ENCODE results near the gene TMEM88. TPM values are rescaled to one million over a fixed set of nuclear protein-coding genes. Genes with fewer than 3 reads are reported as not detected.

The TMEM88 gene
- total RNA-seq, 1 experiment from 2014 or later, result 1.5 TPM

GRCh38 chr17:7897090-7897489, 42.2 kb downstream of the TMEM88 start:
- Histone ChIP-seq H3K4me1 (ENCODE audit: insufficient read depth, low read length) (no peaks in the 10 kb centered on the region), H3K27me3 (ENCODE audit: low read length) (no peaks in the 10 kb centered on the region), H2AFZ (ENCODE audit: low read length) (no peak overlapping the region), H3K4me3 (ENCODE audit: low read length) (no peak overlapping the region), H3K27ac (ENCODE audit: low read length) (no peak overlapping the region), H3K36me3 (ENCODE audit: low read depth, low read length) (peaks cover 30% of the 10 kb centered on the region), H3K4me2 (ENCODE audit: low read length) (no peak overlapping the region), H3F3A (ENCODE audit: low read length, unreplicated experiment) (no peaks in the 10 kb centered on the region), H3K9me2 (replicated peaks; ENCODE audit: low read length) (no peaks in the 10 kb centered on the region), H3K79me2 (ENCODE audit: low read length) (no peaks in the 10 kb centered on the region), H3K9me3 (ENCODE audit: low read length) (no peaks in the 10 kb centered on the region), H4K20me1 (ENCODE audit: low read length) (no peaks in the 10 kb centered on the region), H3K9ac (ENCODE audit: low read length) (no peak overlapping the region)
- ATAC-seq (no peak), DNase-seq (peak; percentile 37)
- no TSS peak for BruUV-seq (replicated peaks)
- POLR2A ChIA-PET (ENCODE audit: unreplicated experiment), result no interaction called here
- TF ChIP-seq EZH2phosphoT487 (IDR thresholded peaks at IDR 0.05; ENCODE audit: borderline replicate concordance, low read length) (no peak), EZH2 (IDR thresholded peaks at IDR 0.05; ENCODE audit: low read length, unreplicated experiment) (no peak), CTCF (conservative IDR thresholded peaks at IDR 0.05; ENCODE audit: low read depth, low read length) (no peak)
- CTCF ChIA-PET, result no interaction called here
- intact Hi-C loops (cut with micrococcal nuclease), result loop anchor here (1.0 kb wide), 1 partner anchor 35 kb away; no protein-coding TSS in a partner anchor

GRCh38 chr17:7897773-7898172, 42.9 kb downstream of the TMEM88 start:
- Histone ChIP-seq H3K36me3 (ENCODE audit: low read depth, low read length) (peaks cover 30% of the 10 kb centered on the region), H3K4me2 (ENCODE audit: low read length) (no peak overlapping the region), H3K27ac (ENCODE audit: low read length) (no peak overlapping the region), H3K79me2 (ENCODE audit: low read length) (no peaks in the 10 kb centered on the region), H3K27me3 (ENCODE audit: low read length) (no peaks in the 10 kb centered on the region), H3K4me3 (ENCODE audit: low read length) (no peak overlapping the region), H4K20me1 (ENCODE audit: low read length) (no peaks in the 10 kb centered on the region), H3F3A (ENCODE audit: low read length, unreplicated experiment) (no peaks in the 10 kb centered on the region), H3K9ac (ENCODE audit: low read length) (no peak overlapping the region), H3K9me2 (replicated peaks; ENCODE audit: low read length) (no peaks in the 10 kb centered on the region), H2AFZ (ENCODE audit: low read length) (no peak overlapping the region), H3K9me3 (ENCODE audit: low read length) (no peaks in the 10 kb centered on the region), H3K4me1 (ENCODE audit: insufficient read depth, low read length) (no peaks in the 10 kb centered on the region)
- POLR2A ChIA-PET (ENCODE audit: unreplicated experiment), result no interaction called here
- BruUV-seq (replicated peaks), result no TSS peak
- 0 out of 2 replicates have a peak, but pooled peaks have one; percentile 24 for ATAC-seq
- CTCF ChIA-PET, result no interaction called here
- intact Hi-C loops (cut with micrococcal nuclease), result loop anchor here (1.0 kb wide), 1 partner anchor 35 kb away; no protein-coding TSS in a partner anchor
- TF ChIP-seq EZH2 (IDR thresholded peaks at IDR 0.05; ENCODE audit: low read length, unreplicated experiment) (no peak), CTCF (conservative IDR thresholded peaks at IDR 0.05; ENCODE audit: low read depth, low read length) (peak; percentile 53)
- peak; percentile 21 for DNase-seq

GRCh38 chr17:7903154-7904103, 48.6 kb downstream of the TMEM88 start:
- TF ChIP-seq EZH2 (IDR thresholded peaks at IDR 0.05; ENCODE audit: low read length, unreplicated experiment), result no peak
- TF ChIP-seq CTCF (conservative IDR thresholded peaks at IDR 0.05; ENCODE audit: low read depth, low read length), result no peak
- no peak for TF ChIP-seq EZH2phosphoT487 (IDR thresholded peaks at IDR 0.05; ENCODE audit: borderline replicate concordance, low read length)
- CTCF ChIA-PET, result no interaction called here

More at GRCh38 chr17:7903154-7904103, 48.6 kb downstream of the TMEM88 start:
- intact Hi-C loops (cut with micrococcal nuclease), result no loop called here
- peaks cover 36% of the 10 kb centered on the region for H3K36me3 ChIP-seq (ENCODE audit: low read depth, low read length)
- no peaks in the 10 kb centered on the region for H3K27me3 ChIP-seq (ENCODE audit: low read length)
- no peaks in the 10 kb centered on the region for H3K4me1 ChIP-seq (ENCODE audit: insufficient read depth, low read length)
- no peak overlapping the region for H2AFZ ChIP-seq (ENCODE audit: low read length)
- no peaks in the 10 kb centered on the region for H3F3A ChIP-seq (ENCODE audit: low read length, unreplicated experiment)
- no peaks in the 10 kb centered on the region for H4K20me1 ChIP-seq (ENCODE audit: low read length)
- BruUV-seq (replicated peaks), result TSS peak; percentile 21
- no peaks in the 10 kb centered on the region for H3K9me2 ChIP-seq (replicated peaks; ENCODE audit: low read length)
- H3K4me2 ChIP-seq (ENCODE audit: low read length), result no peak overlapping the region
- ATAC-seq, result no peak
- POLR2A ChIA-PET (ENCODE audit: unreplicated experiment), result no interaction called here
- H3K4me3 ChIP-seq (ENCODE audit: low read length), result no peak overlapping the region
- peak; percentile 19 for DNase-seq
- no peaks in the 10 kb centered on the region for H3K9me3 ChIP-seq (ENCODE audit: low read length)
- H3K79me2 ChIP-seq (ENCODE audit: low read length), result no peaks in the 10 kb centered on the region
- no peak overlapping the region for H3K27ac ChIP-seq (ENCODE audit: low read length)
- no peak overlapping the region for H3K9ac ChIP-seq (ENCODE audit: low read length)

Data from PC-3 (cell line).